Adrenal gland (tissue), 12 donors: ENCODE measurements around the gene ERC2. TPM values are rescaled to one million over a fixed set of nuclear protein-coding genes. Genes with fewer than 3 reads are reported as not detected.

Source experiments
- DNase-seq, 7 donors: peaks; one replicate each; pipeline ENCODE4 v3.0.0-alpha.2; 2019 to 2020
- H3K27ac ChIP-seq, 5 donors: fragments of 200-600 bp; sonication (generic) in 4 of 5; 1 replicate in 3 of 5; 2 replicates in 2 of 5; pipeline versions ENCODE4 v1.5.1 to v1.8.0; 2016 to 2020; ENCODE audit warnings: mild to moderate bottlenecking in 1 of 5
- H3K27me3 ChIP-seq: fragments of 200-600 bp; 2 replicates; pipeline ENCODE4 v1.8.0; 2021
- H3K36me3 ChIP-seq, 2 donors: fragments of 200-600 bp; replicated peaks in 1 of 2; 1 replicate in 1 of 2; 2 replicates in 1 of 2; pipeline versions ENCODE4 v1.5.1 to v1.8.0; 2018 to 2022
- H3K4me1 ChIP-seq, 2 donors: fragments of 200-600 bp; replicated peaks in 1 of 2; 1 replicate in 1 of 2; 2 replicates in 1 of 2; pipeline versions ENCODE4 v1.5.1 to v1.8.0; 2018 to 2021
- H3K4me3 ChIP-seq, 4 donors: fragments of 200-600 bp; sonication (generic) in 3 of 4; one replicate each; pipeline ENCODE4 v1.5.1; 2016 to 2018
- H3K9me3 ChIP-seq, 3 donors: fragments of 200-600 bp; sonication (generic) in 1 of 3; replicated peaks in 1 of 3; 1 replicate in 2 of 3; 2 replicates in 1 of 3; pipeline versions ENCODE4 v1.5.1 to v1.8.0; 2016 to 2021
- POLR2A ChIP-seq, 2 donors: fragments of 450-650 bp; IDR thresholded peaks; one replicate each; pipeline ENCODE4 v1.6.1; 2017; ENCODE audit warnings: antibody characterized with exemption in 2 of 2, mild to moderate bottlenecking in 2 of 2, moderate library complexity in 1 of 2
- WGBS, 4 donors: extraction: QIAGEN DNeasy Blood & Tissue Kit in 2 of 4; methylation state at CpG; one replicate each; pipeline versions ENCODE4 v1.1.5 to v1.1.7; 2013 to 2017; 5-methylcytosine and 5-hydroxymethylcytosine counted together
- intact Hi-C, 2 donors: fragments of 100-400 bp; cut with DNase I; formaldehyde crosslinking; loops; one replicate each; pipeline versions ENCODE4 v1.14.1 to v1.15.0; 2022 to 2023
- polyA plus RNA-seq, 3 donors: library from polyadenylated mRNA; stranded (reverse); fragments of 200-250 nt in 2 of 3; fragments of 350-450 nt in 1 of 3; fragmentation: Illumina TruSeq in 1 of 3; extraction: RNeasy Lipid Tissue Mini Kit (QIAGEN cat#74804) in 1 of 3; gene quantifications; one replicate each; pipeline ENCODE4 v1.2.3, GENCODE V29; 2013 to 2014
- total RNA-seq, 9 donors: library from RNA; depleted of rRNA in 4 of 9; stranded (reverse); fragments of >200 nt in 4 of 9; fragments of 120-200 nt in 1 of 9; fragmentation: NEBNext Ultra II Directional in 1 of 9; extraction: Animal tissue kit (Norgen Biotek cat#: 25700) in 1 of 9; gene quantifications; one replicate each; pipeline versions ENCODE4 v1.1.0 to v1.2.4, GENCODE V29; 2013 to 2023
- TF ChIP-seq, protein P1 (sequence below), 6 experiments: fragments of 450-650 bp in 4 of 6; fragments of 200-600 bp in 2 of 6; sonication (generic) in 1 of 6; IDR thresholded peaks; 1 replicate in 5 of 6; 2 replicates in 1 of 6; pipeline versions ENCODE4 v1.5.1 to v1.8.0; 2016 to 2021; ENCODE audit warnings: antibody characterized with exemption in 6 of 6, mild to moderate bottlenecking in 2 of 6, moderate library complexity in 1 of 6
- donor health status: healthy with polysubstance abuse.
- donor health status: Bipolar disorder and iron deficiency.
- donor health status: DM: yes; HTN: yes; CAD: no.
- donor health status: DM: no; HTN: no; CAD: no.
- donor health status: DM: no; HTN: no; CAD: no.
- donor health status: DM: yes; HTN: yes; CAD: no.

ERC2 gene
- total and polyA plus RNA-seq, 12 donors, result 0.47 to 5.8 (median 1.5) TPM

- no peak overlapping the region for H3K4me3 ChIP-seq
- H3K27me3 ChIP-seq, result no peaks in the 10 kb centered on the region
- H3K27ac ChIP-seq, result no peak overlapping the region
- no peak for TF ChIP-seq POLR2A (IDR thresholded peaks at IDR 0.05)
- TF ChIP-seq, protein P1, sequence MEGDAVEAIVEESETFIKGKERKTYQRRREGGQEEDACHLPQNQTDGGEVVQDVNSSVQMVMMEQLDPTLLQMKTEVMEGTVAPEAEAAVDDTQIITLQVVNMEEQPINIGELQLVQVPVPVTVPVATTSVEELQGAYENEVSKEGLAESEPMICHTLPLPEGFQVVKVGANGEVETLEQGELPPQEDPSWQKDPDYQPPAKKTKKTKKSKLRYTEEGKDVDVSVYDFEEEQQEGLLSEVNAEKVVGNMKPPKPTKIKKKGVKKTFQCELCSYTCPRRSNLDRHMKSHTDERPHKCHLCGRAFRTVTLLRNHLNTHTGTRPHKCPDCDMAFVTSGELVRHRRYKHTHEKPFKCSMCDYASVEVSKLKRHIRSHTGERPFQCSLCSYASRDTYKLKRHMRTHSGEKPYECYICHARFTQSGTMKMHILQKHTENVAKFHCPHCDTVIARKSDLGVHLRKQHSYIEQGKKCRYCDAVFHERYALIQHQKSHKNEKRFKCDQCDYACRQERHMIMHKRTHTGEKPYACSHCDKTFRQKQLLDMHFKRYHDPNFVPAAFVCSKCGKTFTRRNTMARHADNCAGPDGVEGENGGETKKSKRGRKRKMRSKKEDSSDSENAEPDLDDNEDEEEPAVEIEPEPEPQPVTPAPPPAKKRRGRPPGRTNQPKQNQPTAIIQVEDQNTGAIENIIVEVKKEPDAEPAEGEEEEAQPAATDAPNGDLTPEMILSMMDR (IDR thresholded peaks at IDR 0.05), result no peak
- no peaks in the 10 kb centered on the region for H3K4me1 ChIP-seq
- DNase-seq, result no peak
- no peaks in the 10 kb centered on the region for H3K36me3 ChIP-seq
- intact Hi-C loops, result no loop called here
- no peaks in the 10 kb centered on the region for H3K9me3 ChIP-seq
- WGBS, 4 donors, result 73 to 81% (median 79%) methylated on average over 6 of the region's 6 CpGs
Observed at GRCh38 chr3:56060521-56061278, 407.6 kb downstream of the ERC2 start.

DNA sequence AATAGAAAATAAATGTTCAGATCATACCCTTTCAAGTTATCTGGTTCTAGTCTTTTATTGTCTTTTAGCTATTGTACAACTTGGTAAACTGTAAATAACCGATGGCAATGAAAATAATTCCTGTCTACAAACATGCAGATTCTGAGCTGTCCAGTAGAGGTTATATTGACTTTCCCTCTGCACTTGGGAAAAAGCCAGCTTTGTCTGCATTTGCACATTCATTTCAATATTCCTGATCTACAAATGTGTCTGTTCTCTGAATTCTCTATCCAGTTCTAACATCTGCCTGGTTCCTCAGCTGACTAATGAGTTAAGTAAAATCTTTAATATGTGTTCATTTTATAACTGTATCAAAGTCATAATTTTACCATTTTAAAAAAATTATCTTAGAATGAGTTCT lies 408.5 kb downstream of the ERC2 start:
- Histone ChIP-seq H3K27ac (no peak overlapping the region), H3K27me3 (no peaks in the 10 kb centered on the region), H3K4me1 (no peaks in the 10 kb centered on the region), H3K4me3 (no peak overlapping the region), H3K9me3 (no peaks in the 10 kb centered on the region), H3K36me3 (no peaks in the 10 kb centered on the region)
- intact Hi-C loops, result no loop called here
- DNase-seq, result no peak
- WGBS, 4 donors, result 68 to 74% (median 72%) methylated on average over 1 of the region's 1 CpG
- TF ChIP-seq, protein P1 (IDR thresholded peaks at IDR 0.05), result no peak
- TF ChIP-seq POLR2A (IDR thresholded peaks at IDR 0.05), result no peak

DNA sequence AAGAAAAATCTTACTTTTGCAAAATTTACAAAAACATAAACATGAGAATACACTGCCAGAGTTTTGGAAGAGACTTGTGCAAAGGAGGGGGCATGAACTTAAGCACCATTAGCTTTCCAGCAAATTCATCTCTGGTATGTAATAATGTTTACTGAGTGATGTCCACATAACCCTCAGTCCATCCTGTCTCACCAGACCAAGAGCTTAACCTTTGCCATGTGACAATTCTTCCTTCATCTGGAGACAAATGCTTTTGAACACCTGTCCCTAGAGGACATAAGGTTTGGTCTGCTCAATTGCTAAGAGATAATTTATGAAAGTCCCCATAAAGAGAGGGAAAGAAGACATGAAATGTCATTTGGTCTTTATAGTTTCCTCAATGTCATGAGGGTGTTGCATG lies 412.3 kb downstream of the ERC2 start:
- DNase-seq, result no peak
- Histone ChIP-seq H3K4me1 (no peaks in the 10 kb centered on the region), H3K36me3 (no peaks in the 10 kb centered on the region), H3K9me3 (no peaks in the 10 kb centered on the region), H3K4me3 (no peak overlapping the region), H3K27ac (no peak overlapping the region), H3K27me3 (no peaks in the 10 kb centered on the region)
- TF ChIP-seq, protein P1 (IDR thresholded peaks at IDR 0.05), result no peak
- no peak for TF ChIP-seq POLR2A (IDR thresholded peaks at IDR 0.05)
- intact Hi-C loops, result no loop called here

DNA sequence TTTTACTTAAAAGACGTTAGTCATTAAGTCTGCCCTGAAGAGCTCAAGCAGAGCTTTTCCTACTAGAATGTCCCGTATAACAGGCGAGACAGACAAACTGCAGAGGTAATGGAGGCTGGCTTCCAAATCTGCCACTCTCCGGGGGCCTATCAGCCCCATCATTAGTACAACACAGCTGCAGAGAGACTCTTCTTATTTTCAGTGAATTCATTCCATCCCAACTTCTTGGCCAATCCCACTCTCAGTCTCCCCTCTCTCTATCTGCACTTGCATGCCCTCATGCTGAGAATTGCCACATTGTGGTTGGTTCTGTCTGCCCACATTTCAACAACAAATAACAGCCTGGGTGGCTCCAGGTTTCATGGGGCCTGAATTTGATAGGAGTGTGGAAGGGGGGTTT lies 412.7 kb downstream of the ERC2 start:
- H3K27ac ChIP-seq, result no peak overlapping the region
- no peaks in the 10 kb centered on the region for H3K27me3 ChIP-seq
- H3K4me3 ChIP-seq, result no peak overlapping the region
- TF ChIP-seq POLR2A (IDR thresholded peaks at IDR 0.05), result no peak
- no peaks in the 10 kb centered on the region for H3K4me1 ChIP-seq
- 72 to 83% (median 77%) methylated on average over 4 of the region's 4 CpGs for WGBS, 4 donors
- intact Hi-C loops, result no loop called here
- no peaks in the 10 kb centered on the region for H3K9me3 ChIP-seq
- no peaks in the 10 kb centered on the region for H3K36me3 ChIP-seq
- no peak for DNase-seq

DNA sequence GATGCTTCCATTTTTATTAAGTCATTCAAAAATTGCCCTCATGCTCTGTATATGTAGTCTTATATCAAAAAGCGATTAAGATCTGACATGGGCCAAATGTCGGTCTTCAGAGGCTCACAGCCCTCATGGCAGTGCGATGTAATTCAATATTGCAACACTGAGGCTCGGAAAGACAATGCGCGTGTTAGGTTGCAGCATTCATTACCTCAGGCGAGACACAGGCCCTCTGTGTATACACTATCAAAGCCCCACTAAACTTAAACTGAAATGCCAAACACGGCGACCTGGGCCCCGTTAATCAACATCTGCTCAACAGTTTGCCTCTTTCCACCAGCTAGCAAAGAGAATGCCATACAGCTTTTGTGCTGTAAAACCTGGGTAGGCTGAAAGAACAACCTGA lies 413.4 kb downstream of the ERC2 start:
- TF ChIP-seq, protein P1 (IDR thresholded peaks at IDR 0.05), result no peak
- no peak for TF ChIP-seq POLR2A (IDR thresholded peaks at IDR 0.05)
- Histone ChIP-seq H3K9me3 (no peaks in the 10 kb centered on the region), H3K27me3 (no peaks in the 10 kb centered on the region), H3K4me3 (no peak overlapping the region), H3K36me3 (no peaks in the 10 kb centered on the region), H3K4me1 (no peaks in the 10 kb centered on the region), H3K27ac (no peak overlapping the region)
- no peak for DNase-seq
- intact Hi-C loops, result no loop called here
- WGBS, 4 donors, result 70 to 79% (median 79%) methylated on average over 10 of the region's 10 CpGs
